Measurements from ENCODE around the gene ADAMTSL2. TPM values are rescaled to one million over a fixed set of nuclear protein-coding genes. Genes with fewer than 3 reads are reported as not detected.
A peak's percentile ranks its signal among the peaks of the same experiment; 100 is the strongest.

Gene ADAMTSL2
- total RNA-seq, 1 experiment from 2014 or later: 0.16 TPM

DNA sequence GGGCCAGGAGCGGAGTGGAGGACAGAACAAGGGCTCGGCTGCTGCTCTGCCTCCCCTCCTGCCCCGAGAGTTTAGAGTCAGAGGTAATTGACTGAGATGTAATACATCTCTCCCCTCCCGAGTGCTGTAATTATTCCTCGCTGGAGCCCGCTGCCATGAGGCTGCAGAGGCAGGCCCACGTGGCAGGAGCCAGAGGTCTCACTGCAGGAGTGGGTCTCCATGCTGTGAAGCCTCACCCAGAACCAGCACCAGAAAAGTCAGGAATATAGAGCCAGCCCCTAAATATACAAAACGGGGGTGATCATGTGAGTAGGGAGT, 72.2 kb downstream of the ADAMTSL2 start:
- no peak for DNase-seq (ENCODE audit: low spot score)

- no peak for DNase-seq (ENCODE audit: low spot score)
Observed at GRCh38 chr9:133607381-133607780, 72.9 kb downstream of the ADAMTSL2 start.

- DNase-seq (ENCODE audit: low spot score): no peak
Observed at GRCh38 chr9:133607976-133608375, 73.5 kb downstream of the ADAMTSL2 start.

GRCh38 chr9:133608382-133608781, 73.9 kb downstream of the ADAMTSL2 start:
- DNase-seq (ENCODE audit: low spot score): no peak

GRCh38 chr9:133608889-133609288, 74.4 kb downstream of the ADAMTSL2 start:
- no peak for DNase-seq (ENCODE audit: low spot score)

GRCh38 chr9:133609311-133610098, 75.0 kb downstream of the ADAMTSL2 start, which contains the start of gene FAM163B:
FAM163B (minus strand) TSS chr9:133609389; CDS start chr9:133580223, 29,166 bp downstream.
- DNase-seq (ENCODE audit: low spot score): no peak

GRCh38 chr9:133610845-133611244, 76.3 kb downstream of the ADAMTSL2 start:
- DNase-seq (ENCODE audit: low spot score): no peak

DNA sequence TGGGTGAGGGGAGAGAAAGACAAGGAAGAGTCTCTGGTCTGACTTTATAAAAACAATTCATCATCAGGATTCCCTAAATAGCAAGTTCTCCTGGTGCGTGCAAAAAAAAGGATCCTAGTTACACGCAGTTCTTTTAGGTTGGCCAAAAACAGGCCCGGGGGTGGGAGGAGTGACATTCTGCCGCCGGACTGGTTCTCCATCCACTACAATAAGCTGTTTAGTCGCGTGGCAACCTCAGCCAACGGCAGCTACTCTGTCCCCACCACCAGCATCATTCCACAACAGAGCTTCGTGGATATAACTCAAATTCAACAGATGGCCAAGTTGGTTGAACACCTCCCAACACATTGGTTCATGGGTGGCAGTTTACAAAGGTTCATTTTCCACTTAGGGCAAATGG, 77.5 kb downstream of the ADAMTSL2 start:
- DNase-seq (ENCODE audit: low spot score): no peak

DNA sequence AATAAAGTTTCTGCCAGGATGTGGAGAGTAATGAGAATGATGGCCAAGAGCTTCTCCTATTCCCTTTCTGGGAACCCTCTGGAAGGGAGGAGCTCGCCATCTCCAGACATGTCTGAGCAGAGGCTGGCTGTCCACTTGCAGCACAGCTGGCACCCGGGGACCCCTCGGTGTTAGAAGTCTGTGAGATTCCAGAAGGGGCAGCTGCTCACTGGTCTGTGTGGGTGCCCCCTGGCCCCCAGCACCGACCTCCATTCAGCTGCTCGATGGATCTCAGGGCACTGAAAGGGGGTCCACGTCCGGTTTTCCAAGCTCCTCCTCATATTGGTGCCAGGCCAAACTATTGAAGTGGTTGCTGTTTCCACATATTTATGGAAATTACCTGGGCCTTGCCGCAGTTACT, 78.3 kb downstream of the ADAMTSL2 start:
- DNase-seq (ENCODE audit: low spot score): no peak

- DNase-seq (ENCODE audit: low spot score): no peak
Observed at GRCh38 chr9:133613432-133613831, 78.9 kb downstream of the ADAMTSL2 start.

DNA sequence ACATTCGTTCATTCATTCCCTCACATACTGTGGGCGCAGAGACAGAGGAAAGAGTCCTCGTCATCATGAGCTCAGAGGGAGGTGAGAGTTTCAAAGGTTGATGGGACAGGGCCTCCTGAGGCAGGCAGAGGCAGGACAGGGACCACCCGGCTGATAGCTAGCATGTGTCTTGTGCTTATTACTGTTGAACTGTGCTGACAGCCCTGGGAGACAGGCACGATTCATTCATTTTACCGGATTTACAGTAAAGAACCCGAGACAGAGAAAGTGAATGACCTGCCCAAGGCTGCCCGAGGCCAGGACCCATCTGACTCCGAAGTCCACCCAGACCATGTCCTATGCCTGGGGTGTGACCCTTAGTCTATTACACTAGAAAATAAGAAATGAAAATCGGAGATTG, 79.6 kb downstream of the ADAMTSL2 start:
- no peak for DNase-seq (ENCODE audit: low spot score)

DNA sequence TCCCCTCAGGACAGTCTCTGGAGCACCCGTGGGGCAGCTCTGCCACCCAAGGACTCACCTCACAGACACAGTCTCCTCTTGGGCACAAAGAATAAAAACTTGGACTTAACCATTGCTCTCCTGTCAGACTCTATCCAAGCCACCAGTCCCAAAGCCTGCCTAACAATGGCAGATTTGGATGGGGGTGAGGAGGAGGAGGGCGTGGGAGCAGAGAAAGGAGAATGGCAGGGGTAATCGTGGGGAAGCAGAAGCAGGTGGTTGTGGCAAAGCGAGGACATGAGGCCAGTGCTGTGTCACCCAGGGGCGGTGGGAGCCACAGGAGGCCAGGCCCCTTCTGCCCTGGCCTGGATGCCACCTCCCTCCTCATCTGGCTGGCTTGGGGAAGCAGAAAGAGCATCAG, 80.2 kb downstream of the ADAMTSL2 start:
- DNase-seq (ENCODE audit: low spot score): no peak

GRCh38 chr9:133615186-133615585, 80.7 kb downstream of the ADAMTSL2 start:
- DNase-seq (ENCODE audit: low spot score): no peak

- no peak for DNase-seq (ENCODE audit: low spot score)
Observed at GRCh38 chr9:133615606-133616188, 81.2 kb downstream of the ADAMTSL2 start.

DNA sequence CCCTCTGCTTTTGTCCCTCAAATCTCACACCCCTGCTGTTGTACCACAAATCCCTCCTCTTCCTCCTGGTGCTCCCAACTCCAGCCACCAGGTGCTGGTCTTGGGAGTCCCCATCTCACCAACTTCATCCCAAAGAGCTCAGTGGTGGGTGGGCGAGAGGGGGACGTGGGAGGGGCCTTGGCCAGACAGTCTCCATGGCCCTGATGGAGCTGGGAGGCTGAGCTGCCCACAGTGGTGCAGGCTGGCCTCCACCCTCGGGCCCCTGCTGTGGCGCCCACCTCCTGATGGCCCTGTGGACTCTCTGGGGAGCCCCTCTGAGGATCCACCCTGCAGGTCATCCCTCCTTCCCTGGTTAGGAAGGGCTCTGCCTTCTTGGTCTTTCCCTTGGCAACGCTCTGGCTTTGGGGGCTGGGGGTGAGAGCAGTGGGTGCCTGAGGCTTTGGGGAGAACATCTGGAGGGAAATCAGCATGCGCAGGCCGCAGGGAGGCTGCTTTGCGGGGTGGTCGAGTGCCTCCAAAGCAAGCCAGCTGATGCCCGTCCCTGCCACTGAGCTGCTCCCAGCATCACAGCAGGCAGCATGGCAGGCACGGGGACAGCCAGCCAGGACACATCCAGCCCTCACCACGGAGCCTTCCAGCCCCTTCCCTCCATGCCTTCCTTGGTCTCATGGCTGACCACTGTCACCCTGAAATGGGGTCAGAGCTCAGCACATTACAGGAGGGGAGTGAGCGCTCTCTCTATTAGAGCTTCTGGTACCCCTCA, 82.3 kb downstream of the ADAMTSL2 start:
- DNase-seq (ENCODE audit: low spot score): no peak

DNA sequence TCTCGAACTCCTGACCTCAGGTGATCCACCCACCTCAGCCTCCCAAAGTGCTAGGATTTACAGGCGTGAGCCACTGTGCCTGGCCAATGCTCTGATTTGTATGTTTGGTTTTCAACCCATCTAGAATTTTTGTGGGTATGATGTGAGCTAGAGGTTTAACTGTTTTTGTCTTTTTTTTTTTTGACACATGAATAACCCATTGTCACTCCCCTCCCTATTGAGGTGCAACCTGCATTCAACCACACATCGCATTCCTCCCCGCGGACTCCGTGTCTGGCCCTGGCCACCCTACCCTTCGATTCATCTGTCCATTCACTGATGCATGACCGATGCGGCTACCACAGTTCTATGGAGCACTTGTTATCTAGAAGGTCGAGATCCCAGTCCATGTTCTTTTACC, 84.2 kb downstream of the ADAMTSL2 start:
- no peak for DNase-seq (ENCODE audit: low spot score)

DNA sequence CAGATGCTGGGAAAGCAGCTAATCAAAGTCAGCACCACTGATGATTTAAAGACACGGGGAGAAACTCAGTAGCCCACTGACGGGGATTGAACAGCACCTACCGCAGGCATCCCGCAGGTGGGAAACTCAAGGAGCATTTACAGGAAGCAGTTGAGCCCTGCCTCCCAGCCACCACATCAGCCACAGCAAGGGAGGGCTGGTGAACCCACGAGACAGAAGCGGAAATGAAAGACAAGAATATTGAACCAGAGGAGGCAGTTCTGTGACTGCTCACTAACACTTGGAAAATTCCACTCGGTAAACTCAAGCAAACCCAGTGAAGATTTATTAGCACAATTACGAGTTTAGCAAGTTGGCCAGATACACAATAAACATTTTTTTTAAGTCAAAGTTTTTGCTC, 85.3 kb downstream of the ADAMTSL2 start:
- DNase-seq (ENCODE audit: low spot score): peak; percentile 41

DNA sequence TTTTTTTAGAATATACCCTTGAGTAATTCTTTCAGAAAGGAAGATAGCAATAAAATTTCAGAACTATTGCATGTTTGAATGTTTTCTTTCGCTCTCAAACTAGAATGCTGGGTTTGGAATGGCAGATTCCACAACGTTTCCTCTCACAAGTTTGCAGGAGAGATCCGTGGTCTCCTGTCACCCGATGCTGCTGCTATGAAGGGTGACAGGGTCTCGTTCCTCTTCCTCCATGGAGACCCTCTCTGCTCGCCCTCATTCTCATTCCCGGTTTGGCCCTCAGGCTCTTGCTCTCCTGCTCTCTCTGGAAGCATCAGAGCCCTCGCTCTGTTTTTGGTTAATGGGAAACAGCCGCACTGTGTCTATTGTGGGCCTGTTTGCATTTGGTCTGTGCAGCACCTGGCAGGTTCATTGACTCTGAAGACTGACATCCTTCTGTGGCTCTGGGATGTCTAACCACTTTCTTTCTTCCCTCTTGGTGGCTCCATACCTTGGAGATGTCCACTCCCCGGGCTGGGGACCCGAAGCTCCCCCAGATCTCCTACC, 87.3 kb downstream of the ADAMTSL2 start:
- DNase-seq (ENCODE audit: low spot score): no peak

- DNase-seq (ENCODE audit: low spot score): no peak
Observed at GRCh38 chr9:133622555-133622954, 88.1 kb downstream of the ADAMTSL2 start.
